LHCN-M2 (cell line): Measurements from ENCODE around the gene GEMIN4. TPM values are rescaled to one million over a fixed set of nuclear protein-coding genes. Genes with fewer than 3 reads are reported as not detected.
"Not testable (repeated sequence)": the region's sequence is repeated elsewhere in the genome, so short reads cannot be mapped to it uniquely, and the experiment has no call there.

Experiments used
- DNase-seq: peaks from one replicate; pipeline ENCODE4 v3.0.0-alpha.2; 2012; ENCODE audit warnings: low read depth
- polyA plus RNA-seq: library from polyadenylated mRNA; unstranded; fragments of >200 nt; gene quantifications from one replicate; pipeline ENCODE4 v1.2.1, GENCODE V29; 2012; ENCODE audit warnings: missing spikeins
- total RNA-seq: library from RNA; depleted of rRNA; stranded (reverse); fragments of >200 nt; gene quantifications from 2 replicates; pipeline ENCODE4 v1.2.3, GENCODE V29; 2014; rRNA removed

GEMIN4 gene
- 20.5 and 23.0 TPM in 2 replicates for total RNA-seq
- polyA plus RNA-seq: 14.0 TPM

DNA sequence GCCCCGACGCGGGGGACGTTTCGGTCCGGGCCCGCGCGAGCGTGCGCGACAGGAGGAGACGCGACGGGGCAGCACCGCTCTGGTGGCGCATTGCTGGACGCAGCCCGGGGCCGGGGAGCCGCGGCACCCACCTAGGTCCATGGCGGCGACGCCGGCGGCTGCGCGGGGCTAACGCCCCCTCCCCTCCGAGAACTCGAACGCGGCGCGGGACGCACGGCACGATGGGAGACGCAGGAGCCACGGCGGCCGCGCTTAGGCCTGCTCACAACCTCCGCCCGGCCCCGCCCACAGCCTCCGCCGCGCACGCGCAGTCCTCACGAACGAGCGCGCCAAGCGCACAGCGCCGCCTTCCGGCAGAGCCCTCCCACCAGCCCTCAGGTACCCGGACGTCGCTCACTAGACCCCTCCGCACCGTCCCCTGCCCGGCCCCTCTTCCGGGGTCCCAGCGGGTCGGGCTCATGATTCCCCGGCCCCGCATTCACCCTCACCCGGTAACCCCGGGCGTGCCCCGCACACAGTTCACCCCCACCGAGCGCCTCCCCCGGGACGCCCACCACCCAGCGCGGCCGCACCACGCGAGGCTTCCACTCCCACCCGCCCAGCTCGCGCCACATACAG is at the start of gene GEMIN4:
TSS of gene GEMIN4 (minus strand) at position 263 of the 618 bp plus-strand sequence. CDS start at position 141, 122 bp downstream.
- peak; percentile 80 for DNase-seq

- DNase-seq: no peak
Observed at GRCh38 chr17:801660-802059, 49.6 kb upstream of the GEMIN4 start.

- DNase-seq: no peak
Observed at GRCh38 chr17:800446-801242, 48.6 kb upstream of the GEMIN4 start.

DNA sequence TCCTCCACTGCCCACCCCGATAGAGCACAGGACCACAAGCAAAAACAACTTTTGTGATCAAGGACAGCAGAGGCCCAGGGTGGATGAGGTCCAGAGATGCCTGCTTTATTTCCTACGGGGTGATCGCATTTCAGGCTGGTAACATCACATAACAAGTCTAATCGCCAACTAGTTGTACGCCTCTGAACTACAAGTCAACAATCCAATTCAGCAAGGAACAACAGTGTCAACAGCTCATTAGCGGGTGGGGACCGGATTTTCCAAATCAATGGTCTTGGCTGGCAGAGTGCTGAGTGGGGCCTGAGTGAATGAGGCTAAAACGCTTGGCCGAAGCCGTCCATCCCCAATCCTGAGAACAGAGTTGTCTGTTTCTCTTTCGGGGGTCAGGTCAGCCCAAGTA is 47.2 kb upstream of the GEMIN4 start:
- DNase-seq: no peak

GRCh38 chr17:798246-798645 is 46.2 kb upstream of the GEMIN4 start:
- DNase-seq: no peak

DNA sequence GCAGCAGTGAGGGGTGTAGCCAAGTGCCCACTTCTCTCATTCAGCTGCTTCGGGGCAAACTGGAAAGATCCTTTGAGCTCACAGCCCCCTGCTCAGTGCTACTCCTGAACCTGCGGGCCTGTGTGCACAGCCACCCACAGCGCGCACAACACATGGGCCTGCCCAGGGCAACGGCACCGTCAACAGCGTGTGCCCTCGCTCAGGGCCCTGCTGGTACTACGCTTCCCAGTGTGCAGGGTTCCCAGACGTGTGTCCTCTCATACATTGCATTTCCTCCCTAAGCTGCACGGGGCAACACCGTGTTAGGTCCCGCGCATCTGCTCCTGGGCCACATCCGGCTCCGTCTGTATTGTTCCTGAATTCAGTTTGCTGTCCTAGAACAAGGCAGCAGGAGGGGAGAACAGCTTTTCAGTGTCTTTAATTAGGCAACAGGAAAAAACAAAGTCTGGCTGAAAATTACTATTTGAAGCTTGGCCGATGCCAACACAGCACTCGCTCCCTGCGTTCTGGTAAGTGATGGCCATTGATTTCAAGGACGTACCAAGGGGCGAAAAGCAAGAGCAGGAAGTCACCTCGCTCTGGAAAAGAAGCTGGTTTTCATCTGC is 45.3 kb upstream of the GEMIN4 start:
- DNase-seq: no peak

DNA sequence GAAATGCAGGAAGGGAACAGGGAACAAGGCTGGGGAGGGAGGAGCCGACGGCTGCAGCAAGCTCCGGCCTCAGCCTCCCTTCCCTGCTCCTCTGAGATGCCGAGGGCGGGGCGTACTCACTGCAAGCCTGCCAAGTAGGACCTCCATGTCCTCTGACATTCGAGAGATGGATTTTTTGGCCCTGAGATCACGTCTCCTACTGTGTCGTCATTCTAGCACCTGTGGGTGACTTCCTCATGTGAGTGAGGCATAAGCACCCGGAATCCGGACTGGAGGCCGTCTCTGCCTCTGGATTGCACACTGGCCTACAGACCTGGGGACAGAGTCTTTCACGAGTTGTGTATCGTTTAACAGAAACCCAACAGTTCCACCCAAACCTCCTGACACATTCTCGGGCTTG is 44.5 kb upstream of the GEMIN4 start:
- DNase-seq: no peak

DNA sequence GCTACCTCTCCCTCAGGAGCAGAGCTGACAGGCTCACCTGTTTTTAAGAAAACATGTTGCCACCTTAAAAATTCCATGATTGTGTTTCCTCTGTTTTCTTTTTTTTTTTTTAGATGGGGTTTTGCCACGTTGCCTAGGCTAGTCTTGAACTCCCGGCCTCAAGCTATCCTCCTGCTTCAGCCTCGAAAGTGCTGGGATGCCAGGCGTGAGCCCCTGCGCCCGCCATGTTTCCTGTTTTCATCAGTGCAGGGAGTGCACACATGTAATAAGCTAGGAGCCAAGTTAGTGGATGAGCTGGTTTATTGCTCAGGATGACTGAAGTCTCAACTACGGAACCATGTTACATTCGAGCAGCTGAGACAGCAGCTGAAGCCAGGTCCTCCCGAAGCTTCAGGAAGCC is 43.7 kb upstream of the GEMIN4 start:
- DNase-seq: no peak

GRCh38 chr17:795276-795675 is 43.2 kb upstream of the GEMIN4 start:
- DNase-seq: no peak

DNA sequence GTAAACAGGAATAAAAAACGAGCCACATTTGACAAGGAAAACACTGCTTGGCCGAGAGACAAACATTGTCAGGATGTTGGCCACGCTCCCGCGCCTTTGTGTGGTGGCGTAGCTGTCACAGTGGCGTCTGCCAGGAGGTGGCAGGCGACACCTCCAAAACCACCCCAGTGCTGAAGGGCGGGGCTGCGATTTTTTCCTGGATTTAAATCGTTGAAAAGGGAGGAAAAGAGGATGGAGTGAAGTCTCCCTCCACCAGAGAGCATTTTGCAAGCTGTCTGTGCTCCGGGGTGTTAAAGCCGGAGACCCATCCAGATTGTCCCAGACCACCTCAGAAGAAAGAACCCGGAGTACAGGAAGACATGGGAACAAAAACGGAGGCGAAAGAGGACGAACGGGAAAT is 42.8 kb upstream of the GEMIN4 start:
- peak; percentile 69 for DNase-seq

DNA sequence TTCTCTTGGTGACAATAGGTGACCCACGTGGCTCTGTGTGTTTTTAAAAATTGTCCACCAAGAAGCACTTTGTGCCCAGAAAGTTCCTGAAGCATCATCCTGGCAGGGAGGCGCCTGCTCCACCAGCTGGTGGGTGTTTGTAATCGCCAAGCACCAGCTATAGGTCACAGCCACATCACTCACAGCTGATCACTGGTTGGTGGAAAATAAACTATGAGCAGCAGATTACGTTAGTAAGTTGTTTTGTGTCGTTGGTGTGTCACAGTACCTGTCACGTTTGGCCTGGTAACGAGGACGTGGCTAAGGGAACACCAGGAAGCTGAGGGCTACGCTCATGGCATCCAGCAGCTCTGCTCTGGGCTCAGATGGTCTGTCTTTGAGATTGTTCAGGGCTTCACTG is 40.2 kb upstream of the GEMIN4 start:
- no peak for DNase-seq

DNA sequence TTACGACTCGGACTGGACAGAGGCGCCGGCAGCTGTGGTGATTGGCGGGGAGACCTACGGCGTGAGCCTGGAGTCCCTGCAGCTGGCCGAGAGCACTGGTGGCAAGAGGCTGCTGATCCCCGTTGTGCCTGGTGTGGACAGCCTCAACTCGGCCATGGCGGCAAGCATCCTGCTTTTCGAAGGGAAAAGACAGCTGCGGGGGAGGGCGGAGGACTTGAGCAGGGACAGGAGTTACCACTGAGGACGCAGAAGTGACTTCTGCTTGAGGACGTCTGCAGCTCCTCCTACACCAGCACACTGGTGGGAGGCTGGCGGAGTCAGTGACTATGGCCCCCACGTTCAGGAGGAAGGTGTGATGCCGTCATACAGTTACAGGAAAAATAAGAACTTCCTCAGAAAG is 39.8 kb upstream of the GEMIN4 start:
- DNase-seq: no peak

DNA sequence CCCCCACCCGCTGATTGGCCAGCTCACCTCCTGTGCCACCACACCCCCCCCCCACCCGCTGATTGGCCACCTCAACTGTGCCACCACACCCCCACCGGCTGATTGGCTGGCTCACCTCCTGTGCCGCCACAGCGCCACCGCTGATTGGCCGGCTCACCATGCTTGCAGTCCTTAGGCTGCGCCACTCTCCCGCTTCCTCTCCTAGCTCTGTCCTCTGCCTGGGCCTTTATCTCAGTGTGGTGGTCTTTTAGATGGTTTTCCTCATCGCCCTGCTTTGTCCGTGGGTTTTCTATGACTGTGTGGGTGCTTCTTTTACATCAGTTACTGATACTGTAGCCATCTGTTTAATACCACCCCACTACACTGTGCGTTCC is 38.8 kb upstream of the GEMIN4 start:
- DNase-seq: not testable (repeated sequence)

DNA sequence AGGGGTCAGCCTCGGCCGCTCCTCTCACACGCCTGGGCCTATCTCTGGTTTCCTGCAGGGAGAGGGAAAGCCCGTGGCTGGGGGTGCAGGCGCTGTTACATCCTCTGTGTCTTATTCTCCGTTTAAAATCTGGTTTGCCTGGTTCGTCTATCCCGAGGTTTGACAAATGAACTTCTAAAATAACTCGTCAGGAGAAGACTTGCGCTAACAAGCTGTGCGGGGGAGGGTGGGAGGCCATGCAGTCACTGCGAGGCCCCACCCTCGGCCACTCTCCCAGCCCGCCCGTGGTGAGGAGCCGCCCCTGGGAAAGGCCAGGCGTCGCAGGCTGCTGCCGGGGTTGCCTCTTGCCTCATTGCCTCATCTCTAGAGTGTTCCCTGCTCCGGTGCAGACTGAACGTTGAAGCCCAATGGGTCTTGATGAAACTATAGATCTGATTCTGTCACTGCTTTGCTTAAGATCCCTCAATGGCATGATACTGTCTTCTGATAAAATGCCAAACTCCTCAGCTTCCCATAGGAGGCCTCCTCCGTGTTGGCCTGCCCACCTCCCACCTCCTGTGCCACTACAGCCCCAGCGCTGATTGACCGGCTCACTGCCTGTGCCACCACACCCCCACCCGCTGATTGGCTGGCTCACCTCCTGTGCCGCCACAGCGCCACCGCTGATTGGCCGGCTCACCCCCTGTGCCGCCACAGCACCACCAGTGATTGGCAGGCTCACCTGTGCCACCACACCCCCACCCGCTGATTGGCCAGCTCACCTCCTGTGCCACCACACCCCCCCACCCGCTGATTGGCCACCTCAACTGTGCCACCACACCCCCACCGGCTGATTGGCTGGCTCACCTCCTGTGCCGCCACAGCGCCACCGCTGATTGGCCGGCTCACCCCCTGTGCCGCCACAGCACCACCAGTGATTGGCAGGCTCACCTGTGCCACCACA is 38.1 kb upstream of the GEMIN4 start:
- DNase-seq: not testable (repeated sequence)

GRCh38 chr17:789160-789840 is 37.2 kb upstream of the GEMIN4 start:
- DNase-seq: no peak

DNA sequence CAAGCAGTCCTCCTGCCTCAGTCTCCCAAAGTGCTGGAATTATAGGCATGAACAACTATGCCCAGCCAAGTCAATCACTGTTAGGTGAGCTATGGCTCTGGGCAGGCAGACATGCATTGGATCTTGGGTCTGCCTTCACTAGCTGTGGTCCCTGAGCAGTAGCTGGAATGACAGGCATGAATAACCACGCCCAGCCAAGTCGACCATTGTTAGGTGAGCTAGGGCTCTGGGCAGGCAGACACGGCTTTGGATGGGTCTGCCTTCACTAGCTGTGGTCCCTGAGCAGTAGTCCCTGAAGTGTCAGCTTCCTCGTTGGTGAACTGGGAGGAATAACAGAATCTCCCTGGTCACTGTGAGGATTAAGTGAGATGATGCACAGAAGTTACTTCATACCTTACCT is 36.5 kb upstream of the GEMIN4 start:
- DNase-seq: no peak

DNA sequence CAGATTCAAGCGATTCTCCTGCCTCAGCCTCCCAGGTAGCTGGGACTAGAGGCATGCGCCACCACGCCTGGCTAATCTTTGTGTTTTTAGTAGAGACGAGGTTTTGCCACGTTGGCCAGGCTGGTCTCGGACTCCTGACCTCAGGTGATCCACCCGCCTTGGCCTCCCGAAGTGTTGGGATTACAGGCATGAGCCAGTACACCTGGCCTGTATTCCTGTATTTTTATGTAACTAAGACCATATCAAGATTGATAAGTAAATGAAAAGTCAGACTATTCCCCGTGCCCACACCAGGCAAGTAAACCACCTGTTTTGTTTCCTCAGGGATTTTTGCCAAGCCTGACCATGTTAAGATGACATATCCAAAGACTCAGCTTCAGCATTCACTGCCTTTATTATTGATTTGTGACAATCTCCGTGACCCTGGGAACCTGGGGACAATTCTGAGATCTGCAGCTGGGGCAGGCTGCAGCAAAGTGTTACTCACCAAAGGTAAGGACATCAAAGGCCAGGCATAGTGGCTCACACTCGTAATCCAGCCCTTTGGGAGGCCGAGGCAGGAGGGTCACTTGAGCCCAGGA is 35.7 kb upstream of the GEMIN4 start:
- DNase-seq: no peak

- not testable (repeated sequence) for DNase-seq
Observed at GRCh38 chr17:785901-786300, 33.8 kb upstream of the GEMIN4 start.

DNA sequence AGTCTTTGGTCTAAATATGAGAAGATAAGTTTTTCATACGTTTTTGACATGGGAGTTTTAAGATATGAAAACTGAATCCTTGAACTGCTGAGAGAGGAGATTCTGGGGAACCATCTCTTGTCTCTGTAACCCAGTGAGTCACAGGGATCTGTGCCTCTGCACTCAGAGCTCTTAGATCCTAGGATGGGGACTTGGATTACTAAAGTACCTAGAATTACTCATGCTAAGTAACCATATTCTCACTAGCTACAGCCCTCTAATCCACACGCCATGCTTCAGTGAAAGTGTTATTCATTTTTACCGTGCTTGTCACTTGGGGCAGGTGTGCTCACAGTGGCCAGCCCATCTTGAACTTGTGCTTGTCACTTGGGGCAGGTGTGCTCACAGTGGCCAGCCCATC is 32.1 kb upstream of the GEMIN4 start:
- DNase-seq: no peak

DNA sequence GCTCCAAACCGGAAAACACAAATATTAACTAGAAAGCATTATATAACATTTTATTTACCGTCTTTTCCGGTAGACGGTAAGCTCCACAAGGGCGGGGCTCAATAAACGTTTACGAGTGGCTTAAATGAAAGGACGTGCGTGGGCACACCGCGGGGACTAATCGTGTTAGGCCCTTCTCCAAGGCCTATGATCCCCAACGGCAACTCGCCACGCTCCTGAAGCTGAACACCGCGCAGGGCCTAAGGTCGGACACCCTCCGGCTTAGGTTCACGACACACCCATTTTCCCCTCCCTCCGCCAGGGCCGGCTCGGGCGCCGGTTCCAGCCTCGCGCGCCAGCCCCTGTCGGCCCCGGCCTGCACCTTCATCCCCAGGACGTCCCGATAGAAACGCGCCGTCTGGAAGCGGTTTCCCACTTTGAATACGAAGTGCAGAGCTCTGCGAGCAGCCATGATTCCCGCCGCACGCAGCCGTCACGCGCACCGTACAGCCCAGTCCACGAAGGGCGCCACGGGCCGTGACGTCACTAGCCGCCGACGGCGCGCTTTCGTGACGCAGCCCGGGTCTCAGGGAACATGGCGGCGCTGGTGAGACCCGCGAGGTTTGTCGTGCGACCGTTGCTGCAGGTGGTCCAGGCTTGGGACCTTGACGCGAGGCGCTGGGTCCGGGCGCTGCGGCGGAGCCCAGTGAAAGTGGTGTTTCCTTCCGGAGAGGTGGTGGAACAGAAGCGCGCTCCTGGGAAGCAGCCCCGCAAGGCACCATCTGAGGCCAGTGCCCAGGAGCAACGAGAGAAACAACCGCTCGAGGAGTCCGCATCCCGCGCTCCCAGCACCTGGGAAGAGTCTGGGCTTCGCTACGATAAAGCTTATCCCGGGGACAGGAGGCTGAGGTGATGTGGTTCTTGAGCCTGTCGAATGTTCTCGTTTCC is 30.0 kb upstream of the GEMIN4 start, which contains the start of the genes GLOD4 and MRM3:
TSS of gene GLOD4 (minus strand) at position 476 of the 927 bp plus-strand sequence. CDS start at position 451, 25 bp downstream.
TSS of gene MRM3 (plus strand) at position 549 of the 927 bp plus-strand sequence. CDS start at position 575, 26 bp downstream.
- DNase-seq: peak; percentile 87
